Measurements from ENCODE around the gene TSPAN8.

DNA sequence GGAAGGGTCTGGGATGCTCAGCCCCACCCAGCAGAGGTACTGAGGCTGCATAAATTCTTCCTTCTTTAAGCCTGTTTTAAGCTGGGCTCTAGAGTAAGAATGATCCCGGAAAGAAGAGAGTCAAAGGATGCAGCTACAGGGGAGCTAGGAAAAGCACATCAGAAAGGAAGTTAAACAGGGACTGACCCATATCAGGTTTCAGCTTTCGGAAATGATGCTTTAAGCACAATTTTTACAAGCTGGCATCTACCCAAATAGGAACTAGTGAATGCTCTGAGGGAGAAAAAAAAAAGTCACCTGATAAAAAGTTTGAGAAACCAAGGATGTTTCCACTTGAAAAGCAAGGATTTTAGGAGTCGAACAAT lies 22.0 kb downstream of the TSPAN8 start:
- TF ChIP-seq CTCF (IDR thresholded peaks at IDR 0.05) (no peak), POLR2A (IDR thresholded peaks at IDR 0.05) (no peak), POLR2AphosphoS5 (IDR thresholded peaks at IDR 0.05; ENCODE audit: insufficient read depth in 1 of 2, low read depth in 1 of 2) (no peak)
